ENCODE data around the gene TRIM8. TPM values are rescaled to one million over a fixed set of nuclear protein-coding genes. Genes with fewer than 3 reads are reported as not detected.

The TRIM8 gene
- total RNA-seq, 1 donor from 2014 or later = 81.6 TPM

DNA sequence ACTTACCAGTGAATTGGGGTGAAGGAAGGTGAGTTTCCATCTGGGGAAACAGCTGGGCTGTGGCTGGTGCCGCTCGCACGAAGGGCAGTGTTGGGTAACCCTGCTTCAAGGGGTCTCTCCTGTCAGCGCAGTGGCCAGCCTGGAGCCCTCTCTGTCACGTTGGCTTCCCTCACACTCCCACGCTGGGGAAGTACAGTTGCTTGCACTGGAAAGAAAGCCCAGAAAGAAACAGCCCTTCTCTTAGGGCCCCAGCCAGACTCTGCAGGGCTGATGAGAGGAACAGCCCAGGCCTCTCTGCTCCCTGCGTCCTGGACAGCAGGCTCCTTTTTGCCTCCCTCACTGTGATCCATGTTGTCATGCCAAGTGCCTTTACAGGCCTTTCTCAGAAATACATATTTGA lies 40.3 kb upstream of the TRIM8 start:
- TF ChIP-seq, protein P1, sequence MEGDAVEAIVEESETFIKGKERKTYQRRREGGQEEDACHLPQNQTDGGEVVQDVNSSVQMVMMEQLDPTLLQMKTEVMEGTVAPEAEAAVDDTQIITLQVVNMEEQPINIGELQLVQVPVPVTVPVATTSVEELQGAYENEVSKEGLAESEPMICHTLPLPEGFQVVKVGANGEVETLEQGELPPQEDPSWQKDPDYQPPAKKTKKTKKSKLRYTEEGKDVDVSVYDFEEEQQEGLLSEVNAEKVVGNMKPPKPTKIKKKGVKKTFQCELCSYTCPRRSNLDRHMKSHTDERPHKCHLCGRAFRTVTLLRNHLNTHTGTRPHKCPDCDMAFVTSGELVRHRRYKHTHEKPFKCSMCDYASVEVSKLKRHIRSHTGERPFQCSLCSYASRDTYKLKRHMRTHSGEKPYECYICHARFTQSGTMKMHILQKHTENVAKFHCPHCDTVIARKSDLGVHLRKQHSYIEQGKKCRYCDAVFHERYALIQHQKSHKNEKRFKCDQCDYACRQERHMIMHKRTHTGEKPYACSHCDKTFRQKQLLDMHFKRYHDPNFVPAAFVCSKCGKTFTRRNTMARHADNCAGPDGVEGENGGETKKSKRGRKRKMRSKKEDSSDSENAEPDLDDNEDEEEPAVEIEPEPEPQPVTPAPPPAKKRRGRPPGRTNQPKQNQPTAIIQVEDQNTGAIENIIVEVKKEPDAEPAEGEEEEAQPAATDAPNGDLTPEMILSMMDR (conservative IDR thresholded peaks at IDR 0.05) = no peak
- DNase-seq (ENCODE audit: extremely low spot score, unreplicated experiment) = no peak
- H3K27ac Mint-ChIP-seq = no peak overlapping the region
- H3K4me1 Mint-ChIP-seq (ENCODE audit: unreplicated experiment) = peaks cover 11% of the 10 kb centered on the region
- peaks cover 8% of the 10 kb centered on the region for H3K36me3 Mint-ChIP-seq
- no peaks in the 10 kb centered on the region for H3K9me3 Mint-ChIP-seq
- H3K27me3 Mint-ChIP-seq = no peaks in the 10 kb centered on the region
- no peak overlapping the region for H3K4me3 Mint-ChIP-seq

DNA sequence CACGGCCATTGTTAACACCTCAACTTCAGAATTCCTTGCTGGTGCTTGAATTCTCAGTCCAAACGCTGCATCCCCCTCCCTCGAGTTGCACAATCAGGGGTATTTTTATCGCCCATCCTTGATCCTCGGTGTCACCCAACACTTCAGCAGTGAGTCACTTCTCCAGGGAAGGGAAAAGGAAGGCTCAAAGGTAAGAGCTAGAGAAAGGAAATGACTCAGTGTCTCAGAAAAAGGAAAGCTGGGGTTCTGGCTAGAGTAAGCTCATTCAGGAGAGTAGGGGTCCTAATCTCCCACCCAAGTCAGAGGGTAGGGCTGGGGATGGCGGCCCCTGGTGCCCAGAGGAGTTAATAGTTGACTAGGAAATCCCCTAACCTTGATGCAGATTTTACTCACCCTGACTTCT lies 39.8 kb upstream of the TRIM8 start:
- H3K27ac Mint-ChIP-seq = peak overlapping the region; percentile 39
- TF ChIP-seq, protein P1 (conservative IDR thresholded peaks at IDR 0.05) = no peak
- no peaks in the 10 kb centered on the region for H3K9me3 Mint-ChIP-seq
- peaks cover 7% of the 10 kb centered on the region for H3K36me3 Mint-ChIP-seq
- H3K4me3 Mint-ChIP-seq = no peak overlapping the region
- H3K27me3 Mint-ChIP-seq = no peaks in the 10 kb centered on the region
- DNase-seq (ENCODE audit: extremely low spot score, unreplicated experiment) = no peak
- H3K4me1 Mint-ChIP-seq (ENCODE audit: unreplicated experiment) = peaks cover 6% of the 10 kb centered on the region

DNA sequence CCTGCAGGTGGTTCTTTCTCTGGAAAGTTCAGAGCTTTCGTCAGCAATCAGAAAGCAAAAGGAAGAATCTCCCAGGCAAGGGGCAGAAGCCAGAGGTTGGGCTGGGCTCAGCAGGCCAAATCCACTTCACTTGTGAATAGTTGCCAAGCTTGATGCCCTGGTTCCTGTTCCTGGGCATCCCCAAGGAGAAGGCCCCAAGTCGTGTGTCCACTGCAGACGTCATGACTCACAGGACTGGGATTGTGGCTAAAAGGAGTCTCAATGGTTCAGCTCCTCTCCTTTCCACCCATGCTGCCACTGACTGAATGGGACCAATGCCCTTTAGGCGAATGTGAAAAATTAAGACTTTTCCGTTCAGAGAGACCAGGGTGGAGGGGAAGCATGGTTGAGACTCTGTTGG lies 38.6 kb upstream of the TRIM8 start:
- Mint-ChIP-seq H3K4me1 (ENCODE audit: unreplicated experiment) (peaks cover 4% of the 10 kb centered on the region), H3K4me3 (no peak overlapping the region), H3K27me3 (no peaks in the 10 kb centered on the region), H3K27ac (no peak overlapping the region), H3K9me3 (no peaks in the 10 kb centered on the region), H3K36me3 (peaks cover 7% of the 10 kb centered on the region)
- DNase-seq (ENCODE audit: extremely low spot score, unreplicated experiment) = no peak
- TF ChIP-seq, protein P1 (conservative IDR thresholded peaks at IDR 0.05) = no peak

DNA sequence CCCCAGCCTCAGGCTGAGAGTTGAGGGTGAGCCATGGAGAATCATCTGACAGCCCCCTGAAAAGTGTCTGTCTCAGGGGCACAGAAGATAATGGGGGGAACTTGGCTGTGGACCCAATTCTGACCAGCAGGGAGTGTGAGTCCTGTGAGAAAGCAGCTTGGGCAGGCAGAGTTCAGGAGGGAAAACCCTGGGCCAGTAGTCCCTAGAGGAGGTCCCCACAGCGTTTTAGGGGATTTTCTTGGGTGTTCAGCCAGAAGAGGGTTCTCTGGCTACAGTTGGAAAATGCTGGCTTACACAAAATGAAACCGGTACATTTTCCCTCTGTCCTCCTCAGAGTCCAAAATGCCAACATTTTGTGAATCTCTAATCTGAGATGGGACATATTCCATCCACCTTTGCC lies 35.8 kb upstream of the TRIM8 start:
- TF ChIP-seq, protein P1 (conservative IDR thresholded peaks at IDR 0.05) = no peak
- no peaks in the 10 kb centered on the region for H3K27me3 Mint-ChIP-seq
- no peak for DNase-seq (ENCODE audit: extremely low spot score, unreplicated experiment)
- H3K9me3 Mint-ChIP-seq = no peaks in the 10 kb centered on the region
- H3K27ac Mint-ChIP-seq = no peak overlapping the region
- peaks cover 21% of the 10 kb centered on the region for H3K4me1 Mint-ChIP-seq (ENCODE audit: unreplicated experiment)
- peaks cover 7% of the 10 kb centered on the region for H3K36me3 Mint-ChIP-seq
- no peak overlapping the region for H3K4me3 Mint-ChIP-seq

DNA sequence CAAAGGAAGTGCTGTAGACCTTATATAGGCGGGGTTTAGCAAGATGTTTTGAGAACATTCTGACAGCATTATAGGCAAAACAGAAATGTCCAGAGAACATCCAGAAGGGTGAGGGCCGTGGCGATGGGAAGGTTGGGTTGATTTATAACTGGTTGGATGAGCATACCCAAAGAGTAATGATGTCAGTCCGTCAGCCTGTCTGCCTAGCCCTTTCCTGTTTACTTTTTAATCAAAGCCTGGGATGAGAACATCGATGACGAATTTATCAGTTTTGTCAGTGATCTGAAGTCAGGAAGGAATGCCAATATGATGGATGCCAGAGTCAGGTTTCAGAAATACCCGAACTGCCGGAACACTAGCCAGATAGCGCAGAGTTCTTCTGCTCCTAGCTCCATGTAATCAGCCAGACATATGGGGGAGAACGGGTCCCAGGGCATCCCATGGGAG lies 33.8 kb upstream of the TRIM8 start:
- DNase-seq (ENCODE audit: extremely low spot score, unreplicated experiment) = no peak
- H3K9me3 Mint-ChIP-seq = no peaks in the 10 kb centered on the region

More for the DNA sequence above, 33.8 kb upstream of the TRIM8 start:
- H3K27ac Mint-ChIP-seq = peak overlapping the region; percentile 92
- H3K4me3 Mint-ChIP-seq = peak overlapping the region; percentile 65
- H3K27me3 Mint-ChIP-seq = no peaks in the 10 kb centered on the region
- TF ChIP-seq, protein P1 (conservative IDR thresholded peaks at IDR 0.05) = no peak
- peaks cover 21% of the 10 kb centered on the region for H3K4me1 Mint-ChIP-seq (ENCODE audit: unreplicated experiment)
- peaks cover 4% of the 10 kb centered on the region for H3K36me3 Mint-ChIP-seq

Measured in type B pancreatic cell (in vitro differentiated cells).